GM18502 (cell line): ENCODE data around the gene NXPH1.

Experiments
- ATAC-seq: cut with Tn5 transposase; IDR thresholded peaks from one replicate; pipeline ENCODE4 v1.9.1; 2021; ENCODE audit warnings: mild to moderate bottlenecking; ENCODE audit not compliant: unreplicated experiment, poor library complexity

The NXPH1 gene

GRCh38 chr7:8783229-8783628 lies 349.8 kb downstream of the NXPH1 start:
- ATAC-seq = no peak

GRCh38 chr7:8785081-8785480 lies 351.7 kb downstream of the NXPH1 start:
- no peak for ATAC-seq

GRCh38 chr7:8800986-8801385 lies 367.6 kb downstream of the NXPH1 start:
- ATAC-seq = no peak
